ENCODE measurements around the gene ADH1B. TPM values are rescaled to one million over a fixed set of nuclear protein-coding genes. Genes with fewer than 3 reads are reported as not detected.
"Not testable (repeated sequence)": the region's sequence is repeated elsewhere in the genome, so short reads cannot be mapped to it uniquely, and the experiment has no call there.

The ADH1B gene
- total RNA-seq, 1 experiment from 2014 or later: 1.0 TPM

DNA sequence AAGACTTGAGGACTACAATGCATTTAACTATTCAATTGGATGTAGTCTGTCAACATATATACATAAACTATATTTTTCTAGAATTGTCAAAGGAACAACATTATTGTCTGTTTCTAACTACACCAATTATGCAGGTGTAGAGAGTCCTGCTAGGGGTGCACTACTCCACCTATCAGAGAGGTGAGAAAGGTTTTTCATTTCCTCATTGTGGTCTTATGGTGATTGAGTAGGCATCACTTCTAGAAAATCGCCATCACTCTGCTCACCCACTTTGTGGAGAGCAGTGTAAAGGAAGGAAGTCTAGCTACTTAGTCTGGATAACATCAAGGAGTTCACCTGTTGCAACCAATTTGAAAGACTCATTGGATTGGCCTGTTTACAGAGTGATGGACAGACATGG, 35.8 kb upstream of the ADH1B start:
- POLR2A ChIA-PET: no interaction called here
- H3K4me1 Mint-ChIP-seq: peaks cover 6% of the 10 kb centered on the region

DNA sequence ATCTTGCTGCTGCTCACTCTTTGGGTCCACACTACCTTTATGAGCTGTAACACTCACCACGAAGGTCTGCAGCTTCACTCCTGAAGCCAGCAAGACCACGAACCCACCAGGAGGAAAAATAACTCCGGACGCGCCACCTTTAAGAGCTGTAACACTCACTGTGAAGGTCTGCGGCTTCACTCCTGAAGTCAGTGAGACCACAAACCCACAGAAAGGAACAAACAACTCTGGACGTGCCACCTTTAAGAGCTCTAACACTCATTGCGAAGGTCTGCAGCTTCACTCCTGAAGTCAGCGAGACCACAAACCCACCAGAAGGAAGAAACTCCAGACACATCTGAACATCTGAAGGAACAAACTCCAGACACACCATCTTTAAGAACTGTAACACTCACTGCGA, 34.9 kb upstream of the ADH1B start:
- DNase-seq (ENCODE audit: low spot score); CTCF ChIA-PET; H3K27ac Mint-ChIP-seq; H3K4me1 Mint-ChIP-seq; H3K4me3 Mint-ChIP-seq; POLR2A ChIA-PET; H3K27me3 Mint-ChIP-seq (ENCODE audit: low read depth); ATAC-seq: not testable (repeated sequence)
- Mint-ChIP-seq H3K36me3 (peaks cover 43% of the 10 kb centered on the region), H3K9me3 (peaks cover 68% of the 10 kb centered on the region)

More for the DNA sequence above, 35.8 kb upstream of the ADH1B start:
- peaks cover 43% of the 10 kb centered on the region for H3K36me3 Mint-ChIP-seq
- CTCF ChIA-PET: no interaction called here
- DNase-seq (ENCODE audit: low spot score) (no peak), ATAC-seq (no peak)
- H3K27ac Mint-ChIP-seq: no peak overlapping the region
- TF ChIP-seq JAZF1 (CRISPR knock-in tag; IDR thresholded peaks at IDR 0.05) (no peak), KAT7 (CRISPR knock-in tag; IDR thresholded peaks at IDR 0.05; ENCODE audit: borderline replicate concordance) (no peak), ETV6 (CRISPR knock-in tag; IDR thresholded peaks at IDR 0.05) (no peak), TEAD1 (CRISPR knock-in tag; IDR thresholded peaks at IDR 0.05) (no peak), ZNF671 (CRISPR knock-in tag; IDR thresholded peaks at IDR 0.05) (no peak), CBFB (CRISPR knock-in tag; IDR thresholded peaks at IDR 0.05; ENCODE audit: low read depth) (no peak), ZNF219 (CRISPR knock-in tag; IDR thresholded peaks at IDR 0.05; ENCODE audit: borderline replicate concordance) (no peak), ZNF317 (CRISPR knock-in tag; IDR thresholded peaks at IDR 0.05; ENCODE audit: borderline replicate concordance, low read depth) (no peak), NR3C1 (CRISPR knock-in tag; conservative IDR thresholded peaks at IDR 0.05; ENCODE audit: low read depth) (no peak), ZNF121 (CRISPR knock-in tag; IDR thresholded peaks at IDR 0.05) (no peak), FOXP4 (CRISPR knock-in tag; IDR thresholded peaks at IDR 0.05) (no peak), USF1 (CRISPR knock-in tag; IDR thresholded peaks at IDR 0.05) (no peak), FOXJ3 (CRISPR knock-in tag; IDR thresholded peaks at IDR 0.05; ENCODE audit: borderline replicate concordance) (no peak), ERG (CRISPR knock-in tag; IDR thresholded peaks at IDR 0.05) (no peak), ZNF423 (CRISPR knock-in tag; IDR thresholded peaks at IDR 0.05) (no peak), ZNF425 (CRISPR knock-in tag; conservative IDR thresholded peaks at IDR 0.05) (no peak), NFE2L1 (CRISPR knock-in tag; IDR thresholded peaks at IDR 0.05) (no peak)
- TF ChIP-seq, protein P1, sequence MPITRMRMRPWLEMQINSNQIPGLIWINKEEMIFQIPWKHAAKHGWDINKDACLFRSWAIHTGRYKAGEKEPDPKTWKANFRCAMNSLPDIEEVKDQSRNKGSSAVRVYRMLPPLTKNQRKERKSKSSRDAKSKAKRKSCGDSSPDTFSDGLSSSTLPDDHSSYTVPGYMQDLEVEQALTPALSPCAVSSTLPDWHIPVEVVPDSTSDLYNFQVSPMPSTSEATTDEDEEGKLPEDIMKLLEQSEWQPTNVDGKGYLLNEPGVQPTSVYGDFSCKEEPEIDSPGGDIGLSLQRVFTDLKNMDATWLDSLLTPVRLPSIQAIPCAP (CRISPR knock-in tag; IDR thresholded peaks at IDR 0.05): no peak
- TF ChIP-seq, protein P2, sequence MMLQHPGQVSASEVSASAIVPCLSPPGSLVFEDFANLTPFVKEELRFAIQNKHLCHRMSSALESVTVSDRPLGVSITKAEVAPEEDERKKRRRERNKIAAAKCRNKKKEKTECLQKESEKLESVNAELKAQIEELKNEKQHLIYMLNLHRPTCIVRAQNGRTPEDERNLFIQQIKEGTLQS (CRISPR knock-in tag; conservative IDR thresholded peaks at IDR 0.05): no peak
- TF ChIP-seq, protein P3, sequence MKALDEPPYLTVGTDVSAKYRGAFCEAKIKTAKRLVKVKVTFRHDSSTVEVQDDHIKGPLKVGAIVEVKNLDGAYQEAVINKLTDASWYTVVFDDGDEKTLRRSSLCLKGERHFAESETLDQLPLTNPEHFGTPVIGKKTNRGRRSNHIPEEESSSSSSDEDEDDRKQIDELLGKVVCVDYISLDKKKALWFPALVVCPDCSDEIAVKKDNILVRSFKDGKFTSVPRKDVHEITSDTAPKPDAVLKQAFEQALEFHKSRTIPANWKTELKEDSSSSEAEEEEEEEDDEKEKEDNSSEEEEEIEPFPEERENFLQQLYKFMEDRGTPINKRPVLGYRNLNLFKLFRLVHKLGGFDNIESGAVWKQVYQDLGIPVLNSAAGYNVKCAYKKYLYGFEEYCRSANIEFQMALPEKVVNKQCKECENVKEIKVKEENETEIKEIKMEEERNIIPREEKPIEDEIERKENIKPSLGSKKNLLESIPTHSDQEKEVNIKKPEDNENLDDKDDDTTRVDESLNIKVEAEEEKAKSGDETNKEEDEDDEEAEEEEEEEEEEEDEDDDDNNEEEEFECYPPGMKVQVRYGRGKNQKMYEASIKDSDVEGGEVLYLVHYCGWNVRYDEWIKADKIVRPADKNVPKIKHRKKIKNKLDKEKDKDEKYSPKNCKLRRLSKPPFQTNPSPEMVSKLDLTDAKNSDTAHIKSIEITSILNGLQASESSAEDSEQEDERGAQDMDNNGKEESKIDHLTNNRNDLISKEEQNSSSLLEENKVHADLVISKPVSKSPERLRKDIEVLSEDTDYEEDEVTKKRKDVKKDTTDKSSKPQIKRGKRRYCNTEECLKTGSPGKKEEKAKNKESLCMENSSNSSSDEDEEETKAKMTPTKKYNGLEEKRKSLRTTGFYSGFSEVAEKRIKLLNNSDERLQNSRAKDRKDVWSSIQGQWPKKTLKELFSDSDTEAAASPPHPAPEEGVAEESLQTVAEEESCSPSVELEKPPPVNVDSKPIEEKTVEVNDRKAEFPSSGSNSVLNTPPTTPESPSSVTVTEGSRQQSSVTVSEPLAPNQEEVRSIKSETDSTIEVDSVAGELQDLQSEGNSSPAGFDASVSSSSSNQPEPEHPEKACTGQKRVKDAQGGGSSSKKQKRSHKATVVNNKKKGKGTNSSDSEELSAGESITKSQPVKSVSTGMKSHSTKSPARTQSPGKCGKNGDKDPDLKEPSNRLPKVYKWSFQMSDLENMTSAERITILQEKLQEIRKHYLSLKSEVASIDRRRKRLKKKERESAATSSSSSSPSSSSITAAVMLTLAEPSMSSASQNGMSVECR (CRISPR knock-in tag; IDR thresholded peaks at IDR 0.05; ENCODE audit: borderline replicate concordance): no peak
- H3K27me3 Mint-ChIP-seq (ENCODE audit: low read depth): no peaks in the 10 kb centered on the region; the same call in none of the 2 replicates
- no peak overlapping the region for H3K4me3 Mint-ChIP-seq
- peaks cover 68% of the 10 kb centered on the region for H3K9me3 Mint-ChIP-seq

Measured in WTC11 (cell line).